ENCODE data around the gene ZBTB3. TPM values are rescaled to one million over a fixed set of nuclear protein-coding genes. Genes with fewer than 3 reads are reported as not detected.

Gene ZBTB3
- total and polyA plus RNA-seq, 9 of the 15 experiments (the other 6 are each of a cell fraction or from before 2014, with no cell fraction given): 1.9 to 10.0 (median 4.9) TPM

- peak; percentile 99 for TF ChIP-seq SUPT5H (IDR thresholded peaks at IDR 0.05)
- TF ChIP-seq MEF2D (tag; conservative IDR thresholded peaks at IDR 0.05; ENCODE audit: low read depth): no peak
- peak; percentile 84 for TF ChIP-seq PHF20 (IDR thresholded peaks at IDR 0.05; ENCODE audit: partially characterized antibody)
- TF ChIP-seq HDAC1 (IDR thresholded peaks at IDR 0.05): peak in 1 of 2 experiments; percentile 80; a peak in 2 of 4 replicates
- TF ChIP-seq NBN (IDR thresholded peaks at IDR 0.05; ENCODE audit: low read depth): peak; percentile 32; the same call in 1 of the 2 replicates
- TF ChIP-seq RBBP5 (IDR thresholded peaks at IDR 0.05; ENCODE audit: borderline replicate concordance, insufficient read depth, low read length, poor library complexity, severe bottlenecking): peak; percentile 87
- peak; percentile 69 to 79 for TF ChIP-seq NRF1 (conservative IDR thresholded peaks at IDR 0.05 in 1 of 2, IDR thresholded peaks at IDR 0.05 in 1 of 2)
- peak; percentile 98 for TF ChIP-seq NEUROD1 (IDR thresholded peaks at IDR 0.05; ENCODE audit: borderline replicate concordance, low read depth, low read length, partially characterized antibody)
- TF ChIP-seq POLR2B (IDR thresholded peaks at IDR 0.05; ENCODE audit: low read depth, partially characterized antibody): peak; percentile 91
- TF ChIP-seq RCOR1 (IDR thresholded peaks at IDR 0.05; ENCODE audit: borderline replicate concordance in 1 of 2, low read depth in 2 of 2, low read length in 2 of 2): no peak
- no peak for TF ChIP-seq ZKSCAN3 (CRISPR knock-in tag; IDR thresholded peaks at IDR 0.05)
- TF ChIP-seq MYC (IDR thresholded peaks at IDR 0.05; ENCODE audit: low read depth, low read length): peak; percentile 13; the same call in 1 of the 2 replicates
- TF ChIP-seq MYC (CRISPR knock-in tag; IDR thresholded peaks at IDR 0.05; ENCODE audit: borderline replicate concordance, low read depth): no peak; the same call in 1 of the 2 replicates
- peak; percentile 66 for TF ChIP-seq ELF4 (CRISPR knock-in tag; IDR thresholded peaks at IDR 0.05)
- TF ChIP-seq MTA3 (IDR thresholded peaks at IDR 0.05; ENCODE audit: borderline replicate concordance): peak; percentile 82; the same call in 1 of the 2 replicates
- TF ChIP-seq NFYB (IDR thresholded peaks at IDR 0.05; ENCODE audit: extremely low read depth, insufficient read length): peak; percentile 98
- TF ChIP-seq NKRF (IDR thresholded peaks at IDR 0.05; ENCODE audit: borderline replicate concordance): peak; percentile 66; the same call in 1 of the 2 replicates
- TF ChIP-seq DPF2 (IDR thresholded peaks at IDR 0.05): peak; percentile 29
- no peak for TF ChIP-seq EHMT2 (IDR thresholded peaks at IDR 0.05)
- peak; percentile 68; the same call in 1 of the 2 replicates for TF ChIP-seq POLR2AphosphoS5 (IDR thresholded peaks at IDR 0.05; ENCODE audit: control insufficient read depth, insufficient read depth, low read depth, low read length)
- no peak for TF ChIP-seq ZNF23 (CRISPR knock-in tag; IDR thresholded peaks at IDR 0.05)
- no peak for TF ChIP-seq ARHGAP35 (IDR thresholded peaks at IDR 0.05; ENCODE audit: partially characterized antibody)
- TF ChIP-seq POU5F1 (IDR thresholded peaks at IDR 0.05; ENCODE audit: borderline replicate concordance, low read depth, low read length, partially characterized antibody): no peak
- no peak for TF ChIP-seq ATF1 (CRISPR knock-in tag; IDR thresholded peaks at IDR 0.05)
- TF ChIP-seq ATF1 (tag; IDR thresholded peaks at IDR 0.05): peak; percentile 87
- peak; percentile 95 for TF ChIP-seq SP2 (IDR thresholded peaks at IDR 0.05; ENCODE audit: extremely low read depth, low read depth, low read length, poor library complexity, severe bottlenecking)
- no peak for TF ChIP-seq CSDE1 (IDR thresholded peaks at IDR 0.05)
- peak; percentile 50; the same call in 1 of the 2 replicates for TF ChIP-seq SMARCE1 (IDR thresholded peaks at IDR 0.05)
- TF ChIP-seq ARID1B (IDR thresholded peaks at IDR 0.05): no peak
These were observed at the start of gene ZBTB3 (continued) for GRCh38 chr11:62753736-62754603.

All from K562 (cell line).